B cell (primary cell): ENCODE results near the gene RHCG. TPM values are rescaled to one million over a fixed set of nuclear protein-coding genes. Genes with fewer than 3 reads are reported as not detected.

Experiments
- ATAC-seq: fragments of 200-7000 bp; cut with Tn5 transposase; one replicate; pipeline ENCODE4 v1.10.0; 2021; ENCODE audit warnings: low read depth, mild to moderate bottlenecking, moderate number of reproducible peaks, moderate library complexity
- CTCF ChIA-PET: fragments of 350-600 bp; sonication (Branson Sonifier 250); formaldehyde crosslinking; loops from one replicate; lab custom pipeline; 2021; ENCODE audit warnings: antibody characterized with exemption, inconsistent platforms; lab: Charles Lee
- POLR2A ChIA-PET: fragments of 350-600 bp; sonication (Branson Sonifier 250); formaldehyde crosslinking; loops from one replicate; lab custom pipeline; 2021; ENCODE audit warnings: antibody characterized with exemption; lab: Charles Lee
- DNase-seq: peaks from one replicate; pipeline ENCODE4 v3.0.0; 2013
- H2AFZ ChIP-seq: 2 replicates; pipeline ENCODE4 v1.6.1; 2012; ENCODE audit warnings: mild to moderate bottlenecking, low read depth, low read length; ENCODE audit not compliant: insufficient read depth, poor library complexity, severe bottlenecking
- H3K27ac ChIP-seq, 2 donors: 1 replicate in 1 of 2; 2 replicates in 1 of 2; pipeline ENCODE4 v1.5.1; 2012 to 2013; ENCODE audit warnings: low read length in 2 of 2, mild to moderate bottlenecking in 2 of 2, moderate library complexity in 1 of 2
- H3K27me3 ChIP-seq, 4 experiments: fragments of 200-600 bp in 1 of 4; sonication (generic) in 1 of 4; replicated peaks in 1 of 4; 1 replicate in 2 of 4; 2 replicates in 2 of 4; pipeline versions ENCODE4 v1.6.1 to v1.7.0; 2013 to 2016; ENCODE audit warnings: low read length in 3 of 4, mild to moderate bottlenecking in 2 of 4, mixed read lengths in 1 of 4, moderate library complexity in 1 of 4; ENCODE audit not compliant: insufficient read depth in 4 of 4, control insufficient read depth in 3 of 4; ENCODE audit errors: control extremely low read depth in 1 of 4
- H3K36me3 ChIP-seq, 2 experiments: replicated peaks in 1 of 2; 1 replicate in 1 of 2; 2 replicates in 1 of 2; pipeline versions ENCODE4 v1.6.1 to v1.7.1; 2013; ENCODE audit warnings: low read length in 1 of 2; ENCODE audit not compliant: insufficient read depth in 2 of 2, control insufficient read depth in 1 of 2; ENCODE audit errors: control extremely low read depth in 1 of 2, extremely low read depth in 1 of 2
- H3K4me1 ChIP-seq, 2 donors: fragments of 200-600 bp in 1 of 2; sonication (generic) in 1 of 2; 1 replicate in 1 of 2; 2 replicates in 1 of 2; pipeline versions ENCODE4 v1.5.1 to v1.6.1; 2013 to 2017; ENCODE audit warnings: low read length in 2 of 2; ENCODE audit not compliant: control insufficient read depth in 2 of 2, insufficient read depth in 2 of 2
- H3K4me2 ChIP-seq: replicated peaks from 2 replicates; pipeline ENCODE3; 2012; ENCODE audit warnings: mild to moderate bottlenecking, low read depth, low read length; ENCODE audit not compliant: poor library complexity, severe bottlenecking
- H3K4me3 ChIP-seq, 5 experiments: fragments of 200-600 bp in 1 of 5; sonication (generic) in 1 of 5; 1 replicate in 3 of 5; 2 replicates in 2 of 5; pipeline versions ENCODE4 v1.5.1 to v1.7.0; 2011 to 2016; ENCODE audit warnings: low read length in 4 of 5, mild to moderate bottlenecking in 4 of 5, low read depth in 2 of 5, control low read depth in 1 of 5, moderate library complexity in 1 of 5; ENCODE audit not compliant: insufficient read depth in 1 of 5; ENCODE audit errors: control extremely low read depth in 1 of 5, extremely low read depth in 1 of 5
- H3K79me2 ChIP-seq: fragments of 200-600 bp; sonication (generic); one replicate; pipeline ENCODE4 v1.6.0; 2016; ENCODE audit warnings: low read length; ENCODE audit not compliant: control insufficient read depth, insufficient read depth
- H3K9ac ChIP-seq: fragments of 200-600 bp; sonication (generic); 2 replicates; pipeline ENCODE4 v1.6.1; 2017; ENCODE audit warnings: mild to moderate bottlenecking, low read length, moderate library complexity
- H3K9me3 ChIP-seq, 3 donors: one replicate each; pipeline versions ENCODE4 v1.6.1 to v1.7.1; 2013; ENCODE audit warnings: low read length in 2 of 3; ENCODE audit not compliant: control insufficient read depth in 2 of 3, insufficient read depth in 1 of 3; ENCODE audit errors: control extremely low read depth in 1 of 3
- H4K20me1 ChIP-seq: 2 replicates; pipeline ENCODE4 v1.6.0; 2012; ENCODE audit warnings: mild to moderate bottlenecking, low read length; ENCODE audit not compliant: insufficient read depth, control insufficient read depth, poor library complexity, severe bottlenecking
- H3K27ac Mint-ChIP-seq: one replicate; pipeline ENCODE4 v1.8.0; 2021; ENCODE audit warnings: mixed read lengths
- H3K27me3 Mint-ChIP-seq: one replicate; pipeline ENCODE4 v1.8.0; 2021; ENCODE audit warnings: mixed read lengths
- H3K4me1 Mint-ChIP-seq: one replicate; pipeline ENCODE4 v1.8.0; 2021; ENCODE audit warnings: mixed read lengths
- H3K4me3 Mint-ChIP-seq: one replicate; pipeline ENCODE4 v1.8.0; 2021; ENCODE audit warnings: mixed read lengths
- H3K9me3 Mint-ChIP-seq: one replicate; pipeline ENCODE4 v1.8.0; 2022; ENCODE audit warnings: mixed read lengths; ENCODE audit not compliant: insufficient read depth
- CTCF ChIP-seq: fragments of 200-600 bp; IDR thresholded peaks from one replicate; pipeline ENCODE4 v1.8.0; 2022; ENCODE audit warnings: antibody characterized with exemption, mild to moderate bottlenecking
- EZH2 ChIP-seq: IDR thresholded peaks from 2 replicates; pipeline ENCODE4 v1.6.1; 2012; ENCODE audit warnings: borderline replicate concordance, low read depth, mild to moderate bottlenecking, moderate library complexity, low read length; ENCODE audit not compliant: insufficient read depth, poor library complexity, severe bottlenecking
- WGBS: methylation state at CpG from one replicate; pipeline ENCODE4 v1.1.5; 2013; ENCODE audit warnings: missing lambda C conversion rate; ENCODE audit not compliant: insufficient coverage; 5-methylcytosine and 5-hydroxymethylcytosine counted together
- intact Hi-C: fragments of 100-400 bp; cut with micrococcal nuclease; formaldehyde crosslinking; loops from one replicate; pipeline ENCODE4 v1.10.0; 2022
- polyA plus RNA-seq: library from polyadenylated mRNA; depleted of rRNA; stranded (reverse); fragments of >200 nt; gene quantifications from 2 replicates; pipeline ENCODE4 v1.2.3, GENCODE V29; 2012
- total RNA-seq, 2 donors: library from RNA; stranded (reverse); fragments of 120-200 nt in 1 of 2; gene quantifications; 1 replicate in 1 of 2; 2 replicates in 1 of 2; pipeline versions ENCODE4 v1.2.3 to v1.2.4, GENCODE V29; 2013 to 2022

The RHCG gene
- total and polyA plus RNA-seq, 2 donors (not counting 1 experiment from before 2014, with no cell fraction given), result not detected

- peaks cover 12% of the 10 kb centered on the region for H3K27me3 Mint-ChIP-seq
- no peak for DNase-seq
- no peak overlapping the region for H3K4me3 Mint-ChIP-seq
- no peak overlapping the region for H3K27ac ChIP-seq
- 87% methylated on average over 9 of the region's 10 CpGs for WGBS
- no peak for TF ChIP-seq EZH2
- no peak for TF ChIP-seq CTCF
- H3K4me1 ChIP-seq, result peaks cover 0 to 10% of the 10 kb centered on the region in 2 donors
- no peaks in the 10 kb centered on the region for H4K20me1 ChIP-seq
- H3K9me3 ChIP-seq, result no peaks in the 10 kb centered on the region
- no peak overlapping the region for H3K4me2 ChIP-seq
- no peaks in the 10 kb centered on the region for H3K9me3 Mint-ChIP-seq
- no peak overlapping the region for H3K4me3 ChIP-seq
- intact Hi-C loops, result no loop called here
- H3K27me3 ChIP-seq, result peaks cover 0 to 8% (median 0%) of the 10 kb centered on the region in 4 experiments
- ChIA-PET POLR2A (no interaction called here), CTCF (no interaction called here)
- no peak overlapping the region for H3K27ac Mint-ChIP-seq
- ATAC-seq, result no peak
- H2AFZ ChIP-seq, result no peak overlapping the region
- H3K79me2 ChIP-seq, result no peaks in the 10 kb centered on the region
- no peak overlapping the region for H3K9ac ChIP-seq
- H3K36me3 ChIP-seq, result no peaks in the 10 kb centered on the region
- peaks cover 4% of the 10 kb centered on the region for H3K4me1 Mint-ChIP-seq
Observed at GRCh38 chr15:89526601-89527441, 30.4 kb upstream of the RHCG start.

- no peak overlapping the region for H3K4me3 Mint-ChIP-seq
- Histone ChIP-seq H3K4me3 (no peak overlapping the region), H3K27ac (no peak overlapping the region), H3K79me2 (no peaks in the 10 kb centered on the region), H2AFZ (no peak overlapping the region), H3K27me3 (peaks cover 0 to 8% (median 0%) of the 10 kb centered on the region in 4 experiments), H3K9ac (no peak overlapping the region), H3K36me3 (no peaks in the 10 kb centered on the region), H3K4me2 (no peak overlapping the region), H3K9me3 (no peaks in the 10 kb centered on the region), H4K20me1 (no peaks in the 10 kb centered on the region), H3K4me1 (peaks cover 0 to 11% of the 10 kb centered on the region in 2 donors)
- ATAC-seq (no peak), DNase-seq (no peak)
- no peak for TF ChIP-seq CTCF
- no peak for TF ChIP-seq EZH2
- H3K27me3 Mint-ChIP-seq, result peaks cover 12% of the 10 kb centered on the region
- peaks cover 4% of the 10 kb centered on the region for H3K4me1 Mint-ChIP-seq
- CTCF ChIA-PET, result no interaction called here
- POLR2A ChIA-PET, result no interaction called here
- no peaks in the 10 kb centered on the region for H3K9me3 Mint-ChIP-seq
- intact Hi-C loops, result no loop called here
- H3K27ac Mint-ChIP-seq, result no peak overlapping the region
- 91% methylated on average over 6 of the region's 7 CpGs for WGBS
Observed at GRCh38 chr15:89526181-89526580, 29.8 kb upstream of the RHCG start.
